Transverse colon (tissue), 4 donors: Measurements from ENCODE around the gene RGCC. TPM values are rescaled to one million over a fixed set of nuclear protein-coding genes. Genes with fewer than 3 reads are reported as not detected.

Experiments
- DNase-seq: peaks from one replicate; pipeline ENCODE4 v3.0.0-alpha.2; 2019
- H3K27ac ChIP-seq, 4 donors: fragments of 200-600 bp; sonication (generic); 2 replicates each; pipeline ENCODE4 v1.5.1; 2016 to 2018; ENCODE audit warnings: inconsistent platforms in 4 of 4
- H3K27me3 ChIP-seq: fragments of 200-600 bp; sonication (generic); 2 replicates; pipeline ENCODE4 v1.5.1; 2017; ENCODE audit warnings: inconsistent platforms
- H3K36me3 ChIP-seq, 4 donors: fragments of 200-600 bp; sonication (generic); 2 replicates each; pipeline ENCODE4 v1.5.1; 2017 to 2019; ENCODE audit warnings: inconsistent platforms in 4 of 4
- H3K4me1 ChIP-seq, 4 donors: fragments of 200-600 bp; sonication (generic); 2 replicates each; pipeline ENCODE4 v1.5.1; 2017 to 2020; ENCODE audit warnings: inconsistent platforms in 4 of 4
- H3K4me3 ChIP-seq, 4 donors: fragments of 200-600 bp; sonication (generic); 1 replicate in 1 of 4; 2 replicates in 3 of 4; pipeline versions ENCODE4 v1.5.1 to v1.6.1; 2017 to 2019; ENCODE audit warnings: inconsistent platforms in 4 of 4
- H3K9me3 ChIP-seq, 2 donors: fragments of 200-600 bp; sonication (generic); 2 replicates each; pipeline ENCODE4 v1.5.1; 2017 to 2019; ENCODE audit warnings: inconsistent platforms in 2 of 2
- EP300 ChIP-seq: sonication (generic); formaldehyde crosslinking; IDR thresholded peaks from one replicate; pipeline ENCODE4 v1.6.1; 2017; ENCODE audit warnings: antibody characterized with exemption, low read depth
- POLR2A ChIP-seq: fragments of 450-650 bp; IDR thresholded peaks from one replicate; pipeline ENCODE4 v1.6.1; 2016; ENCODE audit warnings: antibody characterized with exemption, mild to moderate bottlenecking, moderate library complexity
- POLR2AphosphoS5 ChIP-seq, 3 donors: sonication (generic); formaldehyde crosslinking; IDR thresholded peaks; one replicate each; pipeline ENCODE4 v1.6.1; 2016; ENCODE audit warnings: antibody characterized with exemption in 3 of 3
- WGBS, 2 donors: methylation state at CpG; one replicate each; pipeline ENCODE4 v1.1.5; 2018; ENCODE audit warnings: low coverage in 1 of 2; 5-methylcytosine and 5-hydroxymethylcytosine counted together
- in situ Hi-C, 4 donors: fragments of 200-750 bp; cut with MboI; loops; one replicate each; pipeline versions ENCODE4 v1.15.0 to v1.15.1; 2017; ENCODE audit warnings: low sequenced_read_pairs in 3 of 4, low pct_ligation_motif_present in 1 of 4, low pct_unique_long_range_greater_than_20kb in 1 of 4
- intact Hi-C: fragments of 100-400 bp; cut with DNase I; formaldehyde crosslinking; loops from one replicate; pipeline ENCODE4 v1.15.1; 2023; ENCODE audit warnings: low total_unique reads
- total RNA-seq, 4 donors: library from RNA; depleted of rRNA; stranded (reverse); fragments of >200 nt; gene quantifications; one replicate each; pipeline ENCODE4 v1.1.0, GENCODE V29; 2016
- TF ChIP-seq, protein P1 (sequence below), 5 experiments: fragments of 200-600 bp in 3 of 5; fragments of 450-650 bp in 2 of 5; sonication (generic) in 3 of 5; IDR thresholded peaks; 1 replicate in 2 of 5; 2 replicates in 3 of 5; pipeline ENCODE4 v1.5.1; 2016 to 2017; ENCODE audit warnings: antibody characterized with exemption in 5 of 5, inconsistent platforms in 3 of 5, mild to moderate bottlenecking in 2 of 5, moderate library complexity in 1 of 5

The RGCC gene
- total RNA-seq, 4 donors from 2014 or later = 5.6 to 54.1 (median 35.6) TPM

DNA sequence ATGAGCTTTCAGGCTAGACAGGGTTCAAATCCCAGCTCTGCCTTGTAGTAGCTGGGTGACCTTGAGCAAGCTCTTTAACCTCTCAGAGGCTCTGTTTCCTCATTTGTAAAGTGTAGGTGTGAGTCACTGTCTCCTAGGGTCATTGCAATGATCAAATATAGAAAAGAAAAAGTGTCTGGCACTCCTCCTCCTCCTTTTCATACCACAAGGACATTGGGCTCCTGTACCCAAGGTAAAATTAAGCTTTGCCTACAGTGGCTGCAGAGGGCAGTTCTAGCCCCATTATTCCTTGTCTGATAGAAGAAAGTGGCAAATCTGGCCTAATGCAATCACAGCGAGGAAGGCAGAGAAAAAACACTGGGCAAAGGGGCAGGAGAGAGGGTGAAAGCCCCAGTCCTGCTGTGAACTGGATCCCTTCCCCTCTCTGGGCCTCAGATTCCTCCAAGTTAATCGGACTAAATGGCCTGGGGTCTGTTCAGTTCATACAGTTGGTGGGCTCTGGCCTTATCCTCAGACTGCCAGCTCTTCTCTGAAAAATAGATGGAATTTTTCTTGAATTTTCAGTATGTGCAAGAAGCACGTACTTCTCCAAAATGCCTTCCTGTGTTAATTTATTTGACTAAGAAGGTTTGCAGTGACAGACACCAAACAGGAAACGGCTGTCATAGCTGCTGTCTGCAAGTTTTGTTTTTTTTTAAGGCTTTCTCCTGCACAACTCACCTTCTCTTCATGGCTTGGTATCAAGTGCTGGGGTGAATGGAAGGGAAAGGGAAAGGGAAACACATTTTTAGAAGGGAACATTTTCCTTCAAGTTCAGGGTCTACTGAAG is 35.3 kb downstream of the RGCC start:
- Histone ChIP-seq H3K27me3 (no peaks in the 10 kb centered on the region), H3K36me3 (no peaks in the 10 kb centered on the region), H3K27ac (peak overlapping the region; percentile 21 to 51 (median 42)), H3K9me3 (no peaks in the 10 kb centered on the region), H3K4me1 (peaks cover 0 to 6% (median 0%) of the 10 kb centered on the region in 4 donors), H3K4me3 (no peak overlapping the region)
- in situ Hi-C loops (no loop called here), intact Hi-C loops (no loop called here)
- no peak for DNase-seq
- TF ChIP-seq POLR2A (no peak), POLR2AphosphoS5 (IDR thresholded peaks at IDR 0.05) (no peak), EP300 (no peak)
- TF ChIP-seq, protein P1, sequence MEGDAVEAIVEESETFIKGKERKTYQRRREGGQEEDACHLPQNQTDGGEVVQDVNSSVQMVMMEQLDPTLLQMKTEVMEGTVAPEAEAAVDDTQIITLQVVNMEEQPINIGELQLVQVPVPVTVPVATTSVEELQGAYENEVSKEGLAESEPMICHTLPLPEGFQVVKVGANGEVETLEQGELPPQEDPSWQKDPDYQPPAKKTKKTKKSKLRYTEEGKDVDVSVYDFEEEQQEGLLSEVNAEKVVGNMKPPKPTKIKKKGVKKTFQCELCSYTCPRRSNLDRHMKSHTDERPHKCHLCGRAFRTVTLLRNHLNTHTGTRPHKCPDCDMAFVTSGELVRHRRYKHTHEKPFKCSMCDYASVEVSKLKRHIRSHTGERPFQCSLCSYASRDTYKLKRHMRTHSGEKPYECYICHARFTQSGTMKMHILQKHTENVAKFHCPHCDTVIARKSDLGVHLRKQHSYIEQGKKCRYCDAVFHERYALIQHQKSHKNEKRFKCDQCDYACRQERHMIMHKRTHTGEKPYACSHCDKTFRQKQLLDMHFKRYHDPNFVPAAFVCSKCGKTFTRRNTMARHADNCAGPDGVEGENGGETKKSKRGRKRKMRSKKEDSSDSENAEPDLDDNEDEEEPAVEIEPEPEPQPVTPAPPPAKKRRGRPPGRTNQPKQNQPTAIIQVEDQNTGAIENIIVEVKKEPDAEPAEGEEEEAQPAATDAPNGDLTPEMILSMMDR (IDR thresholded peaks at IDR 0.05) = no peak
- 68 to 75% methylated on average over 1 to 4 of the region's 4 CpGs for WGBS, 2 donors

GRCh38 chr13:41494202-41494601 is 36.9 kb downstream of the RGCC start:
- no peak overlapping the region for H3K27ac ChIP-seq
- TF ChIP-seq POLR2A = no peak
- peaks cover 0 to 6% (median 0%) of the 10 kb centered on the region in 4 donors for H3K4me1 ChIP-seq
- no peaks in the 10 kb centered on the region for H3K27me3 ChIP-seq
- WGBS, 2 donors = 87% methylated on average over 6 of the region's 6 CpGs; no CpG with 5 or more reads in 1 of the 2 donors
- intact Hi-C loops (no loop called here), in situ Hi-C loops (no loop called here)
- H3K9me3 ChIP-seq = no peaks in the 10 kb centered on the region
- H3K4me3 ChIP-seq = no peak overlapping the region
- no peak for DNase-seq
- H3K36me3 ChIP-seq = no peaks in the 10 kb centered on the region

DNA sequence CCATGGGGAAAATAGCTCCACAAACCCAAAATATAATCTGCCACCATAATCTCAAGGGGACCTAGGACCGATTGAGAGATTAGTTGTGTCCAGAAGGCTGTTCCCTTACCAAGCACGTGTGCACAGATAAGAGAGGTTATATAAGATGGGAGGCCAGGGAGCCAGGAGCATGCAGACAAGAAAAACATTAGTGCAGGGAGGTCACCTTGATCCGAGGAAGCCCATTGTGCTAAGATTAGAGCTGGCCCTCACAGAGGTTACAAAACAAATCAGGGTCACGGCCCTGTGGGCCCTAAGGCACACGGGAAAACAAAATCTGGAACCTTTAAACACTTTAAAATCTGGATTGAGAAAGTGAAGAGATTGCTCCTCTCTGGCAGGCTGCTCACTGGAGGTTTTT is 37.7 kb downstream of the RGCC start:
- no peak overlapping the region for H3K4me3 ChIP-seq
- DNase-seq = no peak
- no peak overlapping the region for H3K27ac ChIP-seq
- TF ChIP-seq EP300 = no peak
- no peak for TF ChIP-seq POLR2A
- TF ChIP-seq, protein P1 (IDR thresholded peaks at IDR 0.05) = no peak
- no peak for TF ChIP-seq POLR2AphosphoS5 (IDR thresholded peaks at IDR 0.05)
- no peaks in the 10 kb centered on the region for H3K36me3 ChIP-seq
- intact Hi-C loops (no loop called here), in situ Hi-C loops (no loop called here)
- WGBS, 2 donors = 47 to 49% methylated on average over 5 of the region's 5 CpGs
- H3K4me1 ChIP-seq = peaks cover 0 to 6% (median 0%) of the 10 kb centered on the region in 4 donors
- H3K27me3 ChIP-seq = no peaks in the 10 kb centered on the region
- H3K9me3 ChIP-seq = no peaks in the 10 kb centered on the region

DNA sequence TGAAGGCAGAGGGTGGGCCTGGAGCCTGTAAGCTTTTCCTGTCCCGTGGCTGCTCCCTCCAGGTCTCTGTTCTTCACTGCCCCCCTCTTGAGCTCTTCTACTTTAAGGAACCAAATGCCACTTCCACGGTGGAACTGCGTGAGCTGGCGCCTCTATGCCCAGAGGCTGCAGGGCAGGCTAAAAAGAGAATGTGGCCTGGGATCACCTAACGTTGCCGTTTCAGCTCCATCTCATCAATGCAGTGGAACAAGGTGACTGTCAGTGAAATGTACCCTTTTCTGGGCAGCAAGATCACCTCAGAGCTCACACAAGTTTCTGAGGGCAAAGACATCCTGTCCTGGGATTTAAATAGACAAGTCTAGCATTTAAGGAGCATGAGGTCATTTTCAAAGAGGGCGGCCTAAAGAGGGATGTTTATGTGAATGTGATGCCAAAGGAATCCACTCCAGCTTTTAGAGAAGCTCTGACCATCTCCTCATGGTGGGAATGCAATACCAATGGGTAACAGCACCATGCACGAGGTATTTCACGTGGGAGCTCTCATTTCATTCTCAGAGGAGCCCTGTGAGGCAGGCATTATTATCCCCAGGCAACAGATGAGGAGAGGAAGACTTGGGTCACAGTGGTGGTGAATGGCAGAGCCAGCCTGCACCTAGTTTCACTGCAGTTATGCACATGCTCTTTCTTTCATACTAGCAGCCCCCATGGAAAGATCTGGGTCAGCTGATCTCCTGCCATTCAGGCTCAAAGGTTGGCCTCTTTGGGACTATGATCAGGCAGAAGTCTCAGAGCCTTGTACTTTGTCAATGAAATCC is 39.3 kb downstream of the RGCC start:
- no peak for TF ChIP-seq EP300
- no peak for TF ChIP-seq POLR2AphosphoS5 (IDR thresholded peaks at IDR 0.05)
- TF ChIP-seq, protein P1 (IDR thresholded peaks at IDR 0.05) = no peak
- TF ChIP-seq POLR2A = no peak
- Histone ChIP-seq H3K4me3 (no peak overlapping the region), H3K27me3 (no peaks in the 10 kb centered on the region), H3K9me3 (no peaks in the 10 kb centered on the region), H3K27ac (no peak overlapping the region), H3K36me3 (no peaks in the 10 kb centered on the region), H3K4me1 (peaks cover 0 to 6% (median 0%) of the 10 kb centered on the region in 4 donors)
- 78% methylated on average over 9 of the region's 9 CpGs; no CpG with 5 or more reads in 1 of the 2 donors for WGBS, 2 donors
- intact Hi-C loops = no loop called here
- in situ Hi-C loops = no loop called here
- no peak for DNase-seq
